Head of caudate nucleus (tissue), 42 donors: ENCODE data around the gene ARID1B.

Source experiments
- DNase-seq, 42 donors: peaks; one replicate each; pipeline versions ENCODE4 v3.0.0 to v3.0.0-alpha.2; 2020 to 2021; ENCODE audit warnings: mixed read lengths in 7 of 42
- intact Hi-C: fragments of 100-400 bp; cut with DNase I; formaldehyde crosslinking; loops from one replicate; pipeline ENCODE4 v1.15.0; 2022

ARID1B gene

DNA sequence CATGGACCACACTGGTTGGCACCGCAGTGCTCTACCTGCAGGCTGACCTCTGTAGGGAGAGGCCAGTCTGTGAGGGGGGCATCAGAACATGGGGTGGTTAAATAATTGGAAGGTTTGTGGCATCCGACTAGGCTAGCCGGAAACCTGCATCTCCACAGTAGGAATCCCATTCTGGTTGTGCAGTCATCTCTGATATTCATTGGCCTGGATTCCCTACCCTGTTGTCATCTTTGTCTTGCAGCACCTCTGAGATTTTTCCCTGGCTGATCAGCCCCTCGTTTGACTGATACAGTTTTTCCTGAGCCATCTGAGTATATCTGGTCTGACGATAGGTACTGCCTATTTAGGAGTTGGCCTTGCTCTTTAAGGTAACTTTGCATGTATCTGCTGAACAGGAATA, 286.7 kb downstream of the ARID1B start:
- DNase-seq: no peak
- intact Hi-C loops: no loop called here

- no peak for DNase-seq
- intact Hi-C loops: no loop called here
Measured at GRCh38 chr6:157064502-157064901, 287.3 kb downstream of the ARID1B start.

GRCh38 chr6:157065366-157065765, 288.2 kb downstream of the ARID1B start:
- intact Hi-C loops: no loop called here
- DNase-seq: no peak

- no peak for DNase-seq
- intact Hi-C loops: no loop called here
Measured at GRCh38 chr6:157066781-157067491, 289.8 kb downstream of the ARID1B start.

DNA sequence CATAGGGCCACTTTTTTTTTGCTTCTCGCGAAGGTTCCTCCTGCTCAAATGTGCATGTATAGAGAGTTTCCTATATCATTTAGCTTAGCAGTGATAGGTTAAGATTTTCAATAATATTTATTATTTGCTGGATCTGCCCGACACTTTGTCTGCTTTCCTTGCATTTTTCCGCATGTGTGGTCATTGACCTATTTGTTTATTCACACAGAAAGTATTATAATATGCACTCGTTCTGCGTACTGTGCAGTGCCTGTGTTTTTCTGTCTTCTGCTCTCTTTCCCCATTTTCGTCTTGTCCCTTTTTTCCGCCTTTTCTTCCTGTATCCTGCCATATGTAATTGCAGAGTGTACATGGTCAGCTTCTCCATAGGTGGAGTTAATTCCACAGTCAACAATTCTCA, 290.3 kb downstream of the ARID1B start:
- intact Hi-C loops: no loop called here
- no peak for DNase-seq

DNA sequence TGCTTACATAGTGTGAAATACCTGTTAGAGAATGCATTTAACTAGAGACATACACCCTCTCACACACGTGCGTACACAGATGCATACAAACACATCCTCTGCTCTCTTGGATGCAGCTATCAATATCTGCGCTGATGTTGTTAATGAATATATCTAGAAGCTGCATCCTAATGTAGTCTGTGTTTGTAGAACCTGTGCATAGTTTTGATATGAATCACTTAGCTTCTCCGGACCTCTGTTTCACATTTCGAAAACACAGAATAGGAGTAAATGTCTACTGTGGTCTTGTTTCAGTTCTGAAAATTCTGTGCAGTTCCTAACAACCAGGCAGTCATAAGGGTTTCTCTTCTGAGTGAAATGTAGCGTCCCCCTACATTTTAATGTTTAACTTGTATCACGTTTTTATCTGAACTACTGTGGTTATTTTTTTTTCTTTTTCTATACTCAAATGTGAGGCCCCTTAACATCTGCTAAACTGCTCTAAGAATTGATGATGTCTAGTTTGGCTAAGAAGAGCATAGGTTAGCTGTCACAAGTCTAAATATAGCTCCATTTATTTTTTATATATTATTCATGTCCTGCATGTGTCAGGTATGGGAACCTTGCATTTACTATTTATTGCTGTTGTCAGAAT, 291.6 kb downstream of the ARID1B start:
- DNase-seq: no peak
- intact Hi-C loops: no loop called here

GRCh38 chr6:157069585-157069984, 292.4 kb downstream of the ARID1B start:
- DNase-seq: no peak
- intact Hi-C loops: no loop called here

GRCh38 chr6:157070403-157071107, 293.4 kb downstream of the ARID1B start:
- no peak for DNase-seq
- intact Hi-C loops: no loop called here

- no peak for DNase-seq
- intact Hi-C loops: no loop called here
Measured at GRCh38 chr6:157072128-157072527, 294.9 kb downstream of the ARID1B start.

DNA sequence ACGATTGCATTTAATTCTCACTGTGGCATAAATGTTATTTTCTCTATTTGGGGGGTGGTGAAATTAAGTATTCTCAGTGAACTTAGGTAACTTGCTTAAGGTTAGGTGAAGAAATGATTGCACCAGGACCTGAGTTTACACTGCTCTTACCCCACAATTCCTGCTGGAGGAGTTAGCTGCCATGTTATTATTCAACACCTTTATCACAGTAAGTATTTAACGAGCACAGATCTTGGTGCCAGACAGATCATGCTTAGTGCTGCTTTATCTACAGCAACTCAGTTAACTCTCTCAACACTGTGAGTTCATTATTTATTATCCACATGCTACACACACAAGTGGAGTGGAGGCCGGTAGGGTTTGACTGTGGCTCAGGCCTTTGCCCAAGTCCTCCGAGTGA, 296.4 kb downstream of the ARID1B start:
- DNase-seq: no peak
- intact Hi-C loops: no loop called here

DNA sequence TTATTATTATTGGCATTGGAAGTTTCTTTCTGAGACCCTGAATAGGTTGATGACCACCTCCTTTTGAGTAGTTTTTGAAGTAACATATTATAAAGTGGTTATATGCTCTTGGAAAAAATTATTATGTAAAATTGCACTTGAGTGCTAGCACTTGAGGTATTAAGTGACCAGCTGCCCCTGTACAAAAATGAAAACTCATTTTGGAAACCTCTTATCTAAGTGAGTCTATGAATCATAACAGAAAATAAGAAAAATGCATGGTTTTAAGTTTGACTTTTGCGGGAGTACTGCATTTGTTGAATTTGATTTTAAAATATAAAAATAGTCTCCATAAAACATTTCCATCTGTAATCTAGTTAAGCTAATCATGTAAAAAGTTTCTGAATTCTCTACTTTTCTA, 297.8 kb downstream of the ARID1B start:
- intact Hi-C loops: no loop called here
- no peak for DNase-seq

DNA sequence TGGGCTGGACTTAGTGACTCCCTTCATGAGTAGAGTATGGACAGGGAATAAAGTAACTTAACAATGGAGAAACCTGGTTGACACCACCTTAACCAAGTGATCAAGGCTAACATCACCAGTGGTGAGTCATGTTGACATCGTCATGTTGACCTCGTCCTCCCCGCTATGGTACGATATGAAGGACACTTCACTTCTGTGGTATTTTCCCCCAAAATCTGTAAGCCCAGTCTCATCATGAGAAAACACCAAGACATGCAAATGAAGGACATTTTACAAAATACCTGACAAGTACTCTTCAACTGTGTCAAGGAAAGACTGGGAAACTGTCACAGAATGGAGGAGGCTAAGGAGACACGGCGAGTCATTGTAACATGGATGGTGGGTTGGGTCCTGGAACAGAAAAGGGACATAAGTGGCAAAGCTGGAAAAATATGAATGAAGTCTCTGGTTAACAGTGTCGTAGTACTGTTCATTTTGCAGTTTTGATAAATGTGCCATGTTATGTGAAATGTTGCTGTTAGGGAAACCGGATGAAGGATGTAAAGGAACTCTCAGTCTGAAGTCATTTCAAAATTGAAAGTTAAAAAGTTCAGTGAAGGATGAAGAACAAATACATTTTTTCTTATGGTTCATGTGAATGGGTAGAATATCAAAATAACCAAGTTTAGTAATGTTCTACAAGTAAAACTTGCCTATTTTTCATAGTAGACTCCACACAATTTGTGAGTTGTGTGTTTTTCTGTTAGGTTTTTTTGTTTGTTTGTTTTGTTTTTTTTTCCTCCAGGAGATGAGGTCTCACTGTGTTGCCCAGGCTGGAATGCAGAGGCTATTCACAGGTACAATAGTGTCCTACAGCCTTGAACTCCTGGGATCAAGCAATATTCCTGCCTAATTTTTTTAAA, 298.6 kb downstream of the ARID1B start:
- intact Hi-C loops: no loop called here
- DNase-seq: no peak

DNA sequence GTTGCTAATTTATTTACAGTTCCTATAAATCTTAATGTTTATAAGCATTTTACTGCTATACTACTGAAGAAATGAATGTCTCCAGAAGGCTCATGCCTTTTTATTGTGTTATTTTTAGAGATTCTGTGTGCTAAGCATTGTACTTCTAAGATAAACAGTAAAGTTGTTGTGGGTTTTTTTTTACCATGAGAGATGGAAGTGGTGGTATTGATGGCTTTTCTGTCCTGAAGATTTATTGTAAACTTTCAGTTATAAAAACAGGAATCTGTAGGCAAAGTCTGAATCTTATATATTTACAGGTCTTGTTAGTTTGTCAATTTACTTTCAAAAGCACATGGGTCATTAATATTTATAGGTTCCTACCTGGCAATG, 299.3 kb downstream of the ARID1B start:
- no peak for DNase-seq
- intact Hi-C loops: no loop called here

DNA sequence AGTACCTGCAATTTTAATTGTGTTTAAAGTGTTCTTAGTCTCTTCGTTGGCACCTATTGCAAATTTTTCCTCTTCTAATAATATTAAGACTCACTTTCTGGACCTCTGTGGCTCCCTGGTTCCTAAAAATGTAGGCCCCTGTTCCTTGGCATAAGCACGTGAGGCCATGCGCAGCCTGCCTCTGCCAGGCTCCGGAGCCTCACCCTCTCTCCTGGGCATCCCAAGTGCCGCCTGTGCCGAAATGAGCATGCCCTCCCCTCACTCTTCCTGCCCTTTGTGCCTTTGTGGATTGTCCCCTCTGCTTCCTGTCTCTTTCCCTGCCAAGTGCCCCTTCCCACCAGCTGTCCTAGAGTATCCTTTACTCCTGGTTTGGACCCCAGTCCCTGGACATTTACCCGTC, 300.1 kb downstream of the ARID1B start:
- DNase-seq: no peak
- intact Hi-C loops: no loop called here

DNA sequence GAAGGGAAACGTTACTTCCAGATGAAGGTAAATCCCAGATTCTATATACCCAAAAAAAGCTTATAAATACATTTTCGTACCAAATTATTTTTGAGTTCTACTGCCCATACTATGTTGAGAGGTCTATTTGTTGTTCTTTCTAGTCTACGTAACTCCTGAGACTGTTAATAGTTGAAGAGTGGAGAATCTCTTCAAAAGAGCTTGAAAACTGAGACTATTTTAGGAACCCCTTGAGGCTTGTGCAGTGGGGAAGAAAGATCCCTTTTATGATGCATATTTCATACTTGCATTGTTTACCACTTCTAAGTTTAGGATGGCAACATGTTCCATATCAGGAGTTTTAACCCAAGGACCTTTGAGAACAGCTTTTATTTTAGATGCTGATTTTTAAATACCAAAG, 301.1 kb downstream of the ARID1B start:
- no peak for DNase-seq
- intact Hi-C loops: no loop called here

DNA sequence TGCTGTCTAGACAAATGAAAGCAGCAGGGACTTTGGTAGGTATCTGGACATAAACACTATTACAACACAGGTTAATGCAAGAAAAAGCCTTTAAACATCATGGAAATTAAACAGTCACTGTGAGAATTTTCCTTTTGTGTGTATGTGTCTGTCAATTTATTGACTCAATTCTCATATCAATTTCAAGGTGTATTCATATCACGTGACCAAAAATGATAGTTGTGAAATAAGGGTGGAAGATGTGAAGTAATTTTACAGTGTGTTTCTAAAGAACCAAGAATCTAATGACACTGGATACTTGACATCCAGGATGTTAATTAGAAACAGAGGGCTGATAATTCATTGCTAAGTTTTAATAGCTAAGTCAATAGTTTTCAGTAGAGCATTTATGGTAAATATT, 302.1 kb downstream of the ARID1B start:
- intact Hi-C loops: no loop called here
- no peak for DNase-seq

- no peak for DNase-seq
- intact Hi-C loops: no loop called here
Measured at GRCh38 chr6:157079771-157080170, 302.6 kb downstream of the ARID1B start.

- intact Hi-C loops: no loop called here
- DNase-seq: no peak
Measured at GRCh38 chr6:157080986-157081391, 303.8 kb downstream of the ARID1B start.

DNA sequence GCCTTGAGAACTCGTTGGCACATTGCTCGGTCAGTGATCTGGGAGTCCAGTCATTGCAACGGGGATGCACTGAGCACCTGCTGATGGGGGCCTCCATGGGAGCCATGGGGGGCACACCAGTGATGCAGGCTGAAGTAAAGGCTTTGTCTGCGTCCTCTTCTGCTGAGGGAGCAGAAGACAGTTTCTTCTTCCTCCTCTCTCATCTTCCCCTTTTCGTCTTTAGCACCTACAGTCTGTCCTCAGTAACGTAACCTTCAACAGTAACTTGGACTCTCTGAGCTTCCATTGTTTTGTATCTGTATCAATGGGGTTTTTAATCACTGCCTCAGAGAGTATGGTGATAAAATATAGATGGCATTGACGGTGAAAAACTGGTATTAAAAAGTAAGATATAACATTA, 306.2 kb downstream of the ARID1B start:
- intact Hi-C loops: no loop called here

DNA sequence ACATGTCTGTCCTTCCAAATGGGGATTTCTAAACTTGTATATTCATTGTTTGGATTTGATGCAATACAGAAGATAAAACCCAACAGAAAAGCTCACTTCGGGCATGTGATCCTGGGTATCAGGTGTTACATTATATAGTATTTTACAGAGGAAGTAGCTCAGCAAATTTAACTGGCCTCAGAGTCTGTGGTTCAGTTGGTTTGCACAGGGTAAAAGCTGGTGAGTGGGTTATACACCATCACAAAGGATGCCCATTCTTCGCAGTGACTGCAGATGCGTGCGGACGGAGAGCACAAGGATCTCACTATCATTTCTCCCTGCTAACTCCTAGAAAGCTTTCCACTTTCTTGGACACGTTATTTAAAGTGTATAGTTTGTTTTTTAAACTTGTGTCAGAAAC, 309.5 kb downstream of the ARID1B start:
- DNase-seq: no peak
- intact Hi-C loops: no loop called here

More for the DNA sequence above, 306.2 kb downstream of the ARID1B start:
- no peak for DNase-seq
